GM23338 (cell line): ENCODE results near the gene MXRA7.

Source experiments
- CREB1 ChIP-seq: fragments of 250-450 bp; sonication (Bioruptor Pico); IDR thresholded peaks from 2 replicates; pipeline ENCODE4 v1.5.0; 2020; ENCODE audit warnings: low read depth, mild to moderate bottlenecking, moderate library complexity
- EZH2 ChIP-seq: fragments of 200-600 bp; sonication (generic); IDR thresholded peaks from one replicate; pipeline ENCODE4 v1.8.0; 2017; ENCODE audit warnings: antibody characterized with exemption, mild to moderate bottlenecking, low read depth; ENCODE audit not compliant: unreplicated experiment
- EZH2phosphoT487 ChIP-seq: fragments of 200-600 bp; sonication (generic); IDR thresholded peaks from one replicate; pipeline ENCODE4 v1.8.1; 2018; ENCODE audit warnings: antibody characterized with exemption; ENCODE audit not compliant: unreplicated experiment
- JUNB ChIP-seq: IDR thresholded peaks from one replicate; pipeline ENCODE4 v1.6.1; 2016; ENCODE audit warnings: antibody characterized with exemption; ENCODE audit not compliant: unreplicated experiment
- POLR2AphosphoS5 ChIP-seq: IDR thresholded peaks from 2 replicates; pipeline ENCODE4 v1.6.1; 2016; ENCODE audit warnings: antibody characterized with exemption, low read depth
- REST ChIP-seq: IDR thresholded peaks from one replicate; pipeline ENCODE4 v1.6.1; 2018; ENCODE audit warnings: antibody characterized with exemption; ENCODE audit not compliant: unreplicated experiment
- TF ChIP-seq, protein P1 (sequence below): IDR thresholded peaks from 2 replicates; pipeline ENCODE4 v1.6.1; 2016; ENCODE audit warnings: antibody characterized with exemption
- TF ChIP-seq, protein P2 (sequence below), 2 experiments: fragments of 200-600 bp in 1 of 2; sonication (generic) in 1 of 2; conservative IDR thresholded peaks; 2 replicates each; pipeline versions ENCODE4 v1.5.1 to v1.6.1; 2016 to 2017; ENCODE audit warnings: antibody characterized with exemption in 2 of 2, low read depth in 2 of 2, mild to moderate bottlenecking in 2 of 2, moderate library complexity in 1 of 2

DNA sequence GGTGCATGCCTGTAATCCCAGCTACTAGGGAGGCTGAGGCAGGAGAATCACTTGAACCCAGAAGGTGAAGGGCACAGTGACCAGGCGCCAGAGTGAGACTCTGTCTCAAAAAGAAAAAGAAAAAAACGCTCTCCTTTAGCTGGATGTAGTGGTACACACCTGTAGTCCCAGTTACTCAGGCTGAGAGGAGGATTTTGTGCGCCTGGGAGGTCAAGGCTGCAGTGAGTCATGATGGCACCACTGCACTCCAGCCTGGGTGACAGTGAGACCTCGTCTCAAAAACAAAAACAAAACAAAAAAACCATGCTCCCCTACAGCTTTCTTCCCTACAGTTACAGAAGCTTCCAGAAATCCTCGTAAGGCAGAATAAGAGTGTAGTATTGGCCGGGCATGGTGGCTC, 34.1 kb downstream of the MXRA7 start:
- TF ChIP-seq EZH2phosphoT487: no peak
- TF ChIP-seq, protein P1, sequence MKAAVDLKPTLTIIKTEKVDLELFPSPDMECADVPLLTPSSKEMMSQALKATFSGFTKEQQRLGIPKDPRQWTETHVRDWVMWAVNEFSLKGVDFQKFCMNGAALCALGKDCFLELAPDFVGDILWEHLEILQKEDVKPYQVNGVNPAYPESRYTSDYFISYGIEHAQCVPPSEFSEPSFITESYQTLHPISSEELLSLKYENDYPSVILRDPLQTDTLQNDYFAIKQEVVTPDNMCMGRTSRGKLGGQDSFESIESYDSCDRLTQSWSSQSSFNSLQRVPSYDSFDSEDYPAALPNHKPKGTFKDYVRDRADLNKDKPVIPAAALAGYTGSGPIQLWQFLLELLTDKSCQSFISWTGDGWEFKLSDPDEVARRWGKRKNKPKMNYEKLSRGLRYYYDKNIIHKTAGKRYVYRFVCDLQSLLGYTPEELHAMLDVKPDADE: no peak
- TF ChIP-seq, protein P2, sequence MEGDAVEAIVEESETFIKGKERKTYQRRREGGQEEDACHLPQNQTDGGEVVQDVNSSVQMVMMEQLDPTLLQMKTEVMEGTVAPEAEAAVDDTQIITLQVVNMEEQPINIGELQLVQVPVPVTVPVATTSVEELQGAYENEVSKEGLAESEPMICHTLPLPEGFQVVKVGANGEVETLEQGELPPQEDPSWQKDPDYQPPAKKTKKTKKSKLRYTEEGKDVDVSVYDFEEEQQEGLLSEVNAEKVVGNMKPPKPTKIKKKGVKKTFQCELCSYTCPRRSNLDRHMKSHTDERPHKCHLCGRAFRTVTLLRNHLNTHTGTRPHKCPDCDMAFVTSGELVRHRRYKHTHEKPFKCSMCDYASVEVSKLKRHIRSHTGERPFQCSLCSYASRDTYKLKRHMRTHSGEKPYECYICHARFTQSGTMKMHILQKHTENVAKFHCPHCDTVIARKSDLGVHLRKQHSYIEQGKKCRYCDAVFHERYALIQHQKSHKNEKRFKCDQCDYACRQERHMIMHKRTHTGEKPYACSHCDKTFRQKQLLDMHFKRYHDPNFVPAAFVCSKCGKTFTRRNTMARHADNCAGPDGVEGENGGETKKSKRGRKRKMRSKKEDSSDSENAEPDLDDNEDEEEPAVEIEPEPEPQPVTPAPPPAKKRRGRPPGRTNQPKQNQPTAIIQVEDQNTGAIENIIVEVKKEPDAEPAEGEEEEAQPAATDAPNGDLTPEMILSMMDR (conservative IDR thresholded peaks at IDR 0.05; ENCODE audit: low read depth in 2 of 2): no peak
- TF ChIP-seq EZH2: no peak
- TF ChIP-seq POLR2AphosphoS5: no peak
- no peak for TF ChIP-seq CREB1 (CRISPR knock-in tag)
- no peak for TF ChIP-seq REST
- TF ChIP-seq JUNB: no peak
